ENCODE results near the gene KCNE1. TPM values are rescaled to one million over a fixed set of nuclear protein-coding genes. Genes with fewer than 3 reads are reported as not detected.
"Not testable (repeated sequence)": the region's sequence is repeated elsewhere in the genome, so short reads cannot be mapped to it uniquely, and the experiment has no call there.

KCNE1 gene
- total and polyA plus RNA-seq, 2 of the 4 experiments (the other 2 are of a cell fraction): 0.46 to 0.90 TPM

GRCh38 chr21:34483435-34483834, 28.6 kb downstream of the KCNE1 start:
- H3K9me3 ChIP-seq (ENCODE audit: control insufficient read depth, insufficient read depth, low read length); H3K18ac ChIP-seq (ENCODE audit: low read depth, low read length); H3K79me1 ChIP-seq (ENCODE audit: low read depth in 1 of 2, low read length in 2 of 2); H2AFZ ChIP-seq (replicated peaks; ENCODE audit: low read length, poor library complexity); H3K4me2 ChIP-seq (ENCODE audit: low read depth, low read length); in situ Hi-C loops (cut with MboI; ENCODE audit: low sequenced_read_pairs); ATAC-seq (ENCODE audit: low read depth); H3K9me1 ChIP-seq (ENCODE audit: insufficient read depth, low read length); H2AK5ac ChIP-seq (ENCODE audit: low read depth, low read length); H4K5ac ChIP-seq (ENCODE audit: low read depth, low read length); H4K91ac ChIP-seq (ENCODE audit: insufficient read depth, low read depth, low read length); H3K14ac ChIP-seq (replicated peaks; ENCODE audit: low read depth, low read length); H3K4ac ChIP-seq (ENCODE audit: low read depth, low read length); H3K4me1 ChIP-seq (ENCODE audit: control insufficient read depth, insufficient read depth, low read length); CTCF ChIA-PET; dilution Hi-C loops (cut with HindIII; ENCODE audit: low sequenced_read_pairs, unreplicated experiment); H3K4me3 ChIP-seq (ENCODE audit: insufficient read depth, low read depth, low read length); H4K8ac ChIP-seq (ENCODE audit: low read depth in 2 of 2, low read length in 2 of 2); H2BK5ac ChIP-seq (ENCODE audit: low read depth, low read length, poor library complexity, severe bottlenecking); intact Hi-C loops (cut with micrococcal nuclease); H3K9ac ChIP-seq (ENCODE audit: low read depth, low read length); H2BK20ac ChIP-seq (ENCODE audit: low read depth, low read length); H2AK9ac ChIP-seq (replicated peaks; ENCODE audit: low read depth, low read length, poor library complexity); H3K36me3 ChIP-seq (ENCODE audit: control insufficient read depth, insufficient read depth, low read length); H3K27ac ChIP-seq (ENCODE audit: insufficient read depth, low read length); POLR2A ChIA-PET (ENCODE audit: unreplicated experiment); BruUV-seq (replicated peaks); H2BK15ac ChIP-seq (ENCODE audit: low read depth, low read length); H3K27me3 ChIP-seq (ENCODE audit: control insufficient read depth, insufficient read depth, low read length); H4K20me1 ChIP-seq (ENCODE audit: insufficient read depth, low read length); DNase-seq; H3K56ac ChIP-seq (ENCODE audit: extremely low read depth, insufficient read depth, low read length); H3K23ac ChIP-seq (ENCODE audit: low read depth, low read length); H2BK120ac ChIP-seq (ENCODE audit: low read depth, low read length): not testable (repeated sequence)
- no CpG with 5 or more reads among the region's 3 CpGs for WGBS, 2 experiments (ENCODE audit: extremely low coverage in 2 of 2, insufficient read length in 1 of 2)

GRCh38 chr21:34467333-34467732, 44.7 kb downstream of the KCNE1 start:
- H3K4ac ChIP-seq (ENCODE audit: low read depth, low read length); H3K4me1 ChIP-seq (ENCODE audit: control insufficient read depth, insufficient read depth, low read length); H3K4me3 ChIP-seq (ENCODE audit: insufficient read depth, low read depth, low read length); H4K5ac ChIP-seq (ENCODE audit: low read depth, low read length); H4K8ac ChIP-seq (ENCODE audit: low read depth in 2 of 2, low read length in 2 of 2); H2BK120ac ChIP-seq (ENCODE audit: low read depth, low read length); H3K36me3 ChIP-seq (ENCODE audit: control insufficient read depth, insufficient read depth, low read length); H3K18ac ChIP-seq (ENCODE audit: low read depth, low read length); DNase-seq; H2BK20ac ChIP-seq (ENCODE audit: low read depth, low read length); H3K79me1 ChIP-seq (ENCODE audit: low read depth in 1 of 2, low read length in 2 of 2); H2AK5ac ChIP-seq (ENCODE audit: low read depth, low read length); H2BK15ac ChIP-seq (ENCODE audit: low read depth, low read length); H4K20me1 ChIP-seq (ENCODE audit: insufficient read depth, low read length); BruUV-seq (replicated peaks); POLR2A ChIA-PET (ENCODE audit: unreplicated experiment); H3K23ac ChIP-seq (ENCODE audit: low read depth, low read length); H2AK9ac ChIP-seq (replicated peaks; ENCODE audit: low read depth, low read length, poor library complexity); H3K27me3 ChIP-seq (ENCODE audit: control insufficient read depth, insufficient read depth, low read length); H3K9ac ChIP-seq (ENCODE audit: low read depth, low read length); CTCF ChIA-PET; ATAC-seq (ENCODE audit: low read depth); H3K14ac ChIP-seq (replicated peaks; ENCODE audit: low read depth, low read length); H3K27ac ChIP-seq (ENCODE audit: insufficient read depth, low read length); H2BK5ac ChIP-seq (ENCODE audit: low read depth, low read length, poor library complexity, severe bottlenecking); H3K9me3 ChIP-seq (ENCODE audit: control insufficient read depth, insufficient read depth, low read length); H3K4me2 ChIP-seq (ENCODE audit: low read depth, low read length); H3K9me1 ChIP-seq (ENCODE audit: insufficient read depth, low read length); in situ Hi-C loops (cut with MboI; ENCODE audit: low sequenced_read_pairs); H4K91ac ChIP-seq (ENCODE audit: insufficient read depth, low read depth, low read length); H2AFZ ChIP-seq (replicated peaks; ENCODE audit: low read length, poor library complexity); intact Hi-C loops (cut with micrococcal nuclease); H3K56ac ChIP-seq (ENCODE audit: extremely low read depth, insufficient read depth, low read length); dilution Hi-C loops (cut with HindIII; ENCODE audit: low sequenced_read_pairs, unreplicated experiment): not testable (repeated sequence)
- no CpG with 5 or more reads among the region's 3 CpGs for WGBS, 2 experiments (ENCODE audit: extremely low coverage in 2 of 2, insufficient read length in 1 of 2)
